NB4 (cell line): Measurements from ENCODE around the gene CBR3.

Experiments used
- TF ChIP-seq, protein P1 (sequence below): IDR thresholded peaks from one replicate; pipeline ENCODE4 v1.5.1; 2012; ENCODE audit warnings: low read depth, low read length
- TF ChIP-seq, protein P2 (sequence below): IDR thresholded peaks from 2 replicates; pipeline ENCODE4 v1.6.1; 2011; ENCODE audit warnings: low read depth, low read length

DNA sequence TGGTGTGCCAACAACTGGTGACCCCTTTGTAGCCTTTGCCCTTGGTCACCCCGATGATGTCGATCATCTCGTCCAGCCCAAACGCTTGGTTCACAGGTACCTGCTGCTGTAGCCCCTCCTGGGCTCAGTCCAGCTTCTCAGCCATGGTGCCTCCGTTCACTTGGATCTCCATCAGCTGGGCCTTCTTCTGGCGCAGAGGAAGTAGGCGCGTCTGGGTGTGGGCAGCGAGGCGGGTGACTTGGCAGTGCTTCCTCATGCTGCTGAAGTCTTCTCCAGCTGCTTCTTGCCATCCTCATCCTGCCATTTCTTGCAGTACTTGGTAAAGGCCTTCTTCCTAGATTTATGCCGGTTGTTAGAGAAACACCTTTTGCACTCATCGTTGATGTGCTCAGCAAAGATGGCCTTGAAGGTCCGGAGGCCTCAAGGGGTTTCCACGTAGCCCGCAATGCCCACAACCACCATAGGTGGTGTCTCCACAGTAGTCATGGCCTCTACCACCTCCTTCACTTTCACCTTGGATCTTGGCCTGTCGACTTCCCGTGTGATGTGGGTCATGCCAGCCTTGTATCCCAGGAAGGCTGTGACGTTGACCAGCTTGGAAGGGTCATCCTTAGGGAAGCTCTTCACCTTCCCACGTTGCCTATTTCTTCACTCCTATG is 34.7 kb downstream of the CBR3 start:
- TF ChIP-seq, protein P1, sequence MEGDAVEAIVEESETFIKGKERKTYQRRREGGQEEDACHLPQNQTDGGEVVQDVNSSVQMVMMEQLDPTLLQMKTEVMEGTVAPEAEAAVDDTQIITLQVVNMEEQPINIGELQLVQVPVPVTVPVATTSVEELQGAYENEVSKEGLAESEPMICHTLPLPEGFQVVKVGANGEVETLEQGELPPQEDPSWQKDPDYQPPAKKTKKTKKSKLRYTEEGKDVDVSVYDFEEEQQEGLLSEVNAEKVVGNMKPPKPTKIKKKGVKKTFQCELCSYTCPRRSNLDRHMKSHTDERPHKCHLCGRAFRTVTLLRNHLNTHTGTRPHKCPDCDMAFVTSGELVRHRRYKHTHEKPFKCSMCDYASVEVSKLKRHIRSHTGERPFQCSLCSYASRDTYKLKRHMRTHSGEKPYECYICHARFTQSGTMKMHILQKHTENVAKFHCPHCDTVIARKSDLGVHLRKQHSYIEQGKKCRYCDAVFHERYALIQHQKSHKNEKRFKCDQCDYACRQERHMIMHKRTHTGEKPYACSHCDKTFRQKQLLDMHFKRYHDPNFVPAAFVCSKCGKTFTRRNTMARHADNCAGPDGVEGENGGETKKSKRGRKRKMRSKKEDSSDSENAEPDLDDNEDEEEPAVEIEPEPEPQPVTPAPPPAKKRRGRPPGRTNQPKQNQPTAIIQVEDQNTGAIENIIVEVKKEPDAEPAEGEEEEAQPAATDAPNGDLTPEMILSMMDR, result peak; percentile 22
- TF ChIP-seq, protein P2, sequence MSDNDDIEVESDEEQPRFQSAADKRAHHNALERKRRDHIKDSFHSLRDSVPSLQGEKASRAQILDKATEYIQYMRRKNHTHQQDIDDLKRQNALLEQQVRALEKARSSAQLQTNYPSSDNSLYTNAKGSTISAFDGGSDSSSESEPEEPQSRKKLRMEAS, result no peak
